Muscle layer of duodenum (tissue), 2 donors: Measurements from ENCODE around the gene PCDHB11.
"Not testable (repeated sequence)": the region's sequence is repeated elsewhere in the genome, so short reads cannot be mapped to it uniquely, and the experiment has no call there.

Experiments used
- H3K27ac ChIP-seq: one replicate; pipeline ENCODE4 v1.7.0; 2013; ENCODE audit warnings: mild to moderate bottlenecking, low read length
- H3K27me3 ChIP-seq: one replicate; pipeline ENCODE4 v1.7.0; 2013; ENCODE audit warnings: low read depth, mild to moderate bottlenecking, control low read depth, low read length
- H3K36me3 ChIP-seq, 2 donors: one replicate each; pipeline ENCODE4 v1.7.0; 2013; ENCODE audit warnings: low read length in 2 of 2, control low read depth in 1 of 2, mild to moderate bottlenecking in 1 of 2; ENCODE audit not compliant: insufficient read depth in 2 of 2, control insufficient read depth in 1 of 2
- H3K4me1 ChIP-seq, 2 donors: one replicate each; pipeline ENCODE4 v1.7.0; 2013; ENCODE audit warnings: low read length in 2 of 2, mild to moderate bottlenecking in 2 of 2, control low read depth in 1 of 2, moderate library complexity in 1 of 2; ENCODE audit not compliant: insufficient read depth in 2 of 2, control insufficient read depth in 1 of 2
- H3K4me3 ChIP-seq, 2 donors: one replicate each; pipeline ENCODE4 v1.7.0; 2013; ENCODE audit warnings: low read length in 2 of 2, low read depth in 1 of 2, mild to moderate bottlenecking in 1 of 2
- H3K9me3 ChIP-seq, 2 donors: one replicate each; pipeline ENCODE4 v1.7.0; 2013; ENCODE audit warnings: low read length in 2 of 2, control low read depth in 1 of 2, mild to moderate bottlenecking in 1 of 2; ENCODE audit not compliant: control insufficient read depth in 1 of 2
- donor health status: healthy.

The PCDHB11 gene

GRCh38 chr5:141189131-141189530 lies 10.3 kb upstream of the PCDHB11 start:
- H3K4me3 ChIP-seq = peak overlapping the region in 1 of 2 donors; percentile 44
- H3K27me3 ChIP-seq, H3K4me1 ChIP-seq, H3K36me3 ChIP-seq, H3K27ac ChIP-seq: not testable (repeated sequence)
- peaks cover 18 to 63% of the 10 kb centered on the region in 2 donors for H3K9me3 ChIP-seq

GRCh38 chr5:141192110-141192725 lies 7.2 kb upstream of the PCDHB11 start, which contains the start of gene PCDHB10:
PCDHB10 (plus strand) TSS chr5:141192353; CDS start chr5:141192553, 200 bp downstream.
- H3K9me3 ChIP-seq = peaks cover 15 to 54% of the 10 kb centered on the region in 2 donors
- no peaks in the 10 kb centered on the region for H3K36me3 ChIP-seq
- H3K4me1 ChIP-seq = no peaks in the 10 kb centered on the region
- peak within 1 kb of the TSS; percentile 49 to 55 for H3K4me3 ChIP-seq
- no peak within 1 kb of the TSS for H3K27ac ChIP-seq
- no peaks in the 10 kb centered on the region for H3K27me3 ChIP-seq

GRCh38 chr5:141194332-141194731 lies 5.1 kb upstream of the PCDHB11 start:
- Histone ChIP-seq H3K9me3 (peaks cover 32 to 57% of the 10 kb centered on the region in 2 donors), H3K4me3 (peak overlapping the region in 1 of 2 donors; percentile 41)
- not testable (repeated sequence) for H3K4me1 ChIP-seq, H3K36me3 ChIP-seq, H3K27ac ChIP-seq, H3K27me3 ChIP-seq

- H3K4me1 ChIP-seq = no peaks in the 10 kb centered on the region
- no peak overlapping the region for H3K27ac ChIP-seq
- H3K9me3 ChIP-seq = peaks cover 37 to 67% of the 10 kb centered on the region in 2 donors
- H3K27me3 ChIP-seq = no peaks in the 10 kb centered on the region
- H3K4me3 ChIP-seq = peak overlapping the region in 1 of 2 donors; percentile 29
- no peaks in the 10 kb centered on the region for H3K36me3 ChIP-seq
Measured at GRCh38 chr5:141196363-141196762, 3.1 kb upstream of the PCDHB11 start.

- H3K4me1 ChIP-seq, H3K27ac ChIP-seq, H3K36me3 ChIP-seq, H3K27me3 ChIP-seq: not testable (repeated sequence)
- peak overlapping the region in 1 of 2 donors; percentile 54 for H3K4me3 ChIP-seq
- H3K9me3 ChIP-seq = peaks cover 25 to 60% of the 10 kb centered on the region in 2 donors
Measured at GRCh38 chr5:141201126-141201525, 1.7 kb downstream of the PCDHB11 start.

GRCh38 chr5:141201646-141202045 lies 2.2 kb downstream of the PCDHB11 start:
- H3K4me3 ChIP-seq = peak overlapping the region in 1 of 2 donors; percentile 9
- H3K36me3 ChIP-seq, H3K27ac ChIP-seq, H3K4me1 ChIP-seq, H3K27me3 ChIP-seq: not testable (repeated sequence)
- H3K9me3 ChIP-seq = peaks cover 25 to 55% of the 10 kb centered on the region in 2 donors

GRCh38 chr5:141208478-141208877 lies 9.1 kb downstream of the PCDHB11 start, which contains the start of gene PCDHB12:
PCDHB12 (plus strand) TSS chr5:141208719; CDS start chr5:141208908, 189 bp downstream.
- H3K9me3 ChIP-seq = peaks cover 11 to 50% of the 10 kb centered on the region in 2 donors

GRCh38 chr5:141210281-141210680 lies 10.9 kb downstream of the PCDHB11 start:
- peaks cover 19 to 60% of the 10 kb centered on the region in 2 donors for H3K9me3 ChIP-seq
- not testable (repeated sequence) for H3K27ac ChIP-seq, H3K4me1 ChIP-seq, H3K36me3 ChIP-seq, H3K27me3 ChIP-seq
- peak overlapping the region in 1 of 2 donors; percentile 51 for H3K4me3 ChIP-seq

More at GRCh38 chr5:141208478-141208877, 9.1 kb downstream of the PCDHB11 start, which contains the start of gene PCDHB12:
- no peak within 1 kb of the TSS for H3K27ac ChIP-seq
- H3K4me1 ChIP-seq = no peaks in the 10 kb centered on the region
- peak within 1 kb of the TSS; percentile 35 to 51 for H3K4me3 ChIP-seq
- H3K36me3 ChIP-seq = peaks cover 0 to 6% of the 10 kb centered on the region in 2 donors
- H3K27me3 ChIP-seq = no peaks in the 10 kb centered on the region

- not testable (repeated sequence) for H3K27ac ChIP-seq, H3K36me3 ChIP-seq, H3K4me1 ChIP-seq, H3K27me3 ChIP-seq
- Histone ChIP-seq H3K4me3 (peak overlapping the region in 1 of 2 donors; percentile 51), H3K9me3 (peaks cover 19 to 58% of the 10 kb centered on the region in 2 donors)
Measured at GRCh38 chr5:141210849-141211248, 11.4 kb downstream of the PCDHB11 start.

GRCh38 chr5:141213656-141214339 lies 14.4 kb downstream of the PCDHB11 start, which contains the start of gene PCDHB13:
PCDHB13 (plus strand) TSS chr5:141213919; CDS start chr5:141214124, 205 bp downstream.
- H3K4me1 ChIP-seq, H3K27me3 ChIP-seq, H3K36me3 ChIP-seq, H3K27ac ChIP-seq: not testable (repeated sequence)
- H3K9me3 ChIP-seq = peaks cover 26 to 67% of the 10 kb centered on the region in 2 donors
- H3K4me3 ChIP-seq = peak within 1 kb of the TSS; percentile 37 to 41

GRCh38 chr5:141214583-141214982 lies 15.2 kb downstream of the PCDHB11 start:
- H3K4me3 ChIP-seq = peak overlapping the region in 1 of 2 donors; percentile 41
- not testable (repeated sequence) for H3K27ac ChIP-seq, H3K4me1 ChIP-seq, H3K27me3 ChIP-seq
- H3K9me3 ChIP-seq = peaks cover 28 to 67% of the 10 kb centered on the region in 2 donors
- peaks cover 0 to 16% of the 10 kb centered on the region in 2 donors for H3K36me3 ChIP-seq
